NCI-H1105 (cell line): ENCODE data around the gene CLDN14.

Experiments
- DNase-seq: peaks from one replicate; lab custom pipeline; 2025; lab: John Stamatoyannopoulos, UW

The CLDN14 gene

GRCh38 chr21:36479415-36480402, at the start of gene CLDN14:
CLDN14 (minus strand) TSS chr21:36480122; CDS start chr21:36461695, 18,427 bp downstream.
- DNase-seq = no peak

- DNase-seq = no peak
These were observed 48.8 kb upstream of the CLDN14 start for GRCh38 chr21:36528716-36529115.

- DNase-seq = no peak
These were observed 47.4 kb upstream of the CLDN14 start for GRCh38 chr21:36527317-36527716.

- no peak for DNase-seq
These were observed 46.2 kb upstream of the CLDN14 start for GRCh38 chr21:36526104-36526503.

- DNase-seq = no peak
These were observed 44.6 kb upstream of the CLDN14 start for GRCh38 chr21:36524477-36524876.

GRCh38 chr21:36522219-36522808, 42.4 kb upstream of the CLDN14 start:
- no peak for DNase-seq

- no peak for DNase-seq
These were observed 39.1 kb upstream of the CLDN14 start for GRCh38 chr21:36518883-36519492.

GRCh38 chr21:36517366-36518075, 37.6 kb upstream of the CLDN14 start:
- no peak for DNase-seq

- DNase-seq = no peak
These were observed 36.4 kb upstream of the CLDN14 start for GRCh38 chr21:36516281-36516680.

- no peak for DNase-seq
These were observed 33.5 kb upstream of the CLDN14 start for GRCh38 chr21:36513430-36513829.

- no peak for DNase-seq
These were observed 33.0 kb upstream of the CLDN14 start for GRCh38 chr21:36512971-36513370.

- no peak for DNase-seq
These were observed 31.7 kb upstream of the CLDN14 start for GRCh38 chr21:36511484-36512220.

- DNase-seq = no peak
These were observed 31.0 kb upstream of the CLDN14 start for GRCh38 chr21:36510911-36511310.

GRCh38 chr21:36509973-36510664, 30.2 kb upstream of the CLDN14 start:
- no peak for DNase-seq

GRCh38 chr21:36508948-36509347, 29.0 kb upstream of the CLDN14 start:
- DNase-seq = no peak

- DNase-seq = no peak
These were observed 27.6 kb upstream of the CLDN14 start for GRCh38 chr21:36507397-36508018.

- no peak for DNase-seq
These were observed 26.6 kb upstream of the CLDN14 start for GRCh38 chr21:36506482-36506881.

- DNase-seq = peak; percentile 39
These were observed 24.4 kb upstream of the CLDN14 start for GRCh38 chr21:36504067-36505058.

GRCh38 chr21:36502365-36502764, 22.4 kb upstream of the CLDN14 start:
- DNase-seq = no peak
